ENCODE data around the gene SLC9A7.

The SLC9A7 gene

GRCh38 chrX:46693149-46693548 is 65.8 kb downstream of the SLC9A7 start:
- TF ChIP-seq CTCF (IDR thresholded peaks at IDR 0.05; ENCODE audit: low read depth, low read length) (no peak), POLR2A (IDR thresholded peaks at IDR 0.05; ENCODE audit: extremely low read depth, insufficient read length) (no peak), MAX (IDR thresholded peaks at IDR 0.05; ENCODE audit: low read depth, low read length) (no peak), MYC (IDR thresholded peaks at IDR 0.05; ENCODE audit: low read depth, low read length) (no peak)
- no peak for DNase-seq (ENCODE audit: low read depth)
- no peak overlapping the region for H3K4me3 ChIP-seq (ENCODE audit: low read depth, low read length)

GRCh38 chrX:46690818-46691217 is 68.1 kb downstream of the SLC9A7 start:
- H3K4me3 ChIP-seq (ENCODE audit: low read depth, low read length), result no peak overlapping the region
- TF ChIP-seq MYC (IDR thresholded peaks at IDR 0.05; ENCODE audit: low read depth, low read length) (no peak), POLR2A (IDR thresholded peaks at IDR 0.05; ENCODE audit: extremely low read depth, insufficient read length) (no peak), MAX (IDR thresholded peaks at IDR 0.05; ENCODE audit: low read depth, low read length) (no peak)
- DNase-seq (ENCODE audit: low read depth), result no peak

GRCh38 chrX:46687619-46688018 is 71.3 kb downstream of the SLC9A7 start:
- DNase-seq (ENCODE audit: low read depth), result peak; percentile 6
- no peak for TF ChIP-seq MAX (IDR thresholded peaks at IDR 0.05; ENCODE audit: low read depth, low read length)
- no peak overlapping the region for H3K4me3 ChIP-seq (ENCODE audit: low read depth, low read length)

GRCh38 chrX:46686003-46686645 is 72.8 kb downstream of the SLC9A7 start:
- H3K4me3 ChIP-seq (ENCODE audit: low read depth, low read length), result no peak overlapping the region
- peak; percentile 53 for DNase-seq (ENCODE audit: low read depth)
- TF ChIP-seq POLR2A (IDR thresholded peaks at IDR 0.05; ENCODE audit: extremely low read depth, insufficient read length) (no peak), MAX (IDR thresholded peaks at IDR 0.05; ENCODE audit: low read depth, low read length) (no peak), CTCF (IDR thresholded peaks at IDR 0.05; ENCODE audit: low read depth, low read length) (peak; percentile 49), MYC (IDR thresholded peaks at IDR 0.05; ENCODE audit: low read depth, low read length) (no peak)

- no peak overlapping the region for H3K4me3 ChIP-seq (ENCODE audit: low read depth, low read length)
- no peak for TF ChIP-seq CTCF (IDR thresholded peaks at IDR 0.05; ENCODE audit: low read depth, low read length)
- no peak for TF ChIP-seq MAX (IDR thresholded peaks at IDR 0.05; ENCODE audit: low read depth, low read length)
- no peak for TF ChIP-seq POLR2A (IDR thresholded peaks at IDR 0.05; ENCODE audit: extremely low read depth, insufficient read length)
- TF ChIP-seq MYC (IDR thresholded peaks at IDR 0.05; ENCODE audit: low read depth, low read length), result no peak
- no peak for DNase-seq (ENCODE audit: low read depth)
Measured at GRCh38 chrX:46683048-46683447, 75.9 kb downstream of the SLC9A7 start.

GRCh38 chrX:46681849-46682248 is 77.1 kb downstream of the SLC9A7 start:
- TF ChIP-seq MAX (IDR thresholded peaks at IDR 0.05; ENCODE audit: low read depth, low read length), result no peak
- TF ChIP-seq POLR2A (IDR thresholded peaks at IDR 0.05; ENCODE audit: extremely low read depth, insufficient read length), result no peak
- TF ChIP-seq MYC (IDR thresholded peaks at IDR 0.05; ENCODE audit: low read depth, low read length), result no peak
- no peak for TF ChIP-seq CTCF (IDR thresholded peaks at IDR 0.05; ENCODE audit: low read depth, low read length)
- no peak overlapping the region for H3K4me3 ChIP-seq (ENCODE audit: low read depth, low read length)
- no peak for DNase-seq (ENCODE audit: low read depth)

All from NB4 (cell line).